ENCODE measurements around the gene SNX17. TPM values are rescaled to one million over a fixed set of nuclear protein-coding genes. Genes with fewer than 3 reads are reported as not detected.
A peak's percentile ranks its signal among the peaks of the same experiment; 100 is the strongest.

The SNX17 gene
- total and polyA plus RNA-seq, 2 donors (not counting 3 experiments of a cell fraction or from before 2014, with no cell fraction given), result 103 to 130 TPM

GRCh38 chr2:27376151-27376865 is 5.9 kb downstream of the SNX17 start:
- DNase-seq (ENCODE audit: low read depth, low spot score) (no peak), FAIRE-seq (no peak)
- Histone ChIP-seq H3K9me1 (replicated peaks; ENCODE audit: control insufficient read depth, extremely low read depth, insufficient read depth, low read length) (no peaks in the 10 kb centered on the region), H4K20me1 (replicated peaks; ENCODE audit: control insufficient read depth, extremely low read depth, insufficient read depth, low read length) (no peaks in the 10 kb centered on the region), H3K27ac (ENCODE audit: insufficient read depth, low read depth, low read length) (no peak overlapping the region), H3K9ac (replicated peaks; ENCODE audit: extremely low read depth, insufficient read depth, low read length) (no peak overlapping the region), H3K79me2 (ENCODE audit: control insufficient read depth, insufficient read depth, low read length) (peaks cover 34% of the 10 kb centered on the region), H3K4me3 (replicated peaks in 1 of 3; ENCODE audit: insufficient read depth in 1 of 3, low read depth in 1 of 3, low read length in 3 of 3) (no peak overlapping the region), H3K4me2 (ENCODE audit: insufficient read depth, low read length) (no peak overlapping the region), H3K27me3 (ENCODE audit: control insufficient read depth in 2 of 2, insufficient read depth in 2 of 2, low read length in 2 of 2) (no peaks in the 10 kb centered on the region), H3K4me1 (ENCODE audit: control insufficient read depth, extremely low read depth, insufficient read depth, low read length) (peaks cover 22% of the 10 kb centered on the region), H3K36me3 (ENCODE audit: control insufficient read depth in 2 of 2, extremely low read depth in 1 of 2, insufficient read depth in 2 of 2, low read length in 2 of 2) (peaks cover 21 to 45% of the 10 kb centered on the region in 2 experiments), H3K9me3 (replicated peaks; ENCODE audit: control insufficient read depth, insufficient read depth, low read length) (no peaks in the 10 kb centered on the region), H2AFZ (ENCODE audit: low read depth, low read length) (no peak overlapping the region)
- ChIA-PET CTCF (no interaction called here), POLR2A (no interaction called here)
- TF ChIP-seq POLR2A (IDR thresholded peaks at IDR 0.05; ENCODE audit: low read depth, low read length), result peak; percentile 18
- no peak for TF ChIP-seq GATA2 (IDR thresholded peaks at IDR 0.05; ENCODE audit: insufficient read depth, insufficient read length, low read depth, low read length)
- intact Hi-C loops (cut with micrococcal nuclease) (no loop called here), dilution Hi-C loops (cut with MboI; ENCODE audit: extremely low pct_ligation_motif_present, low sequenced_read_pairs) (no loop called here)
- BruUV-seq (replicated peaks), result TSS peak; percentile 0

DNA sequence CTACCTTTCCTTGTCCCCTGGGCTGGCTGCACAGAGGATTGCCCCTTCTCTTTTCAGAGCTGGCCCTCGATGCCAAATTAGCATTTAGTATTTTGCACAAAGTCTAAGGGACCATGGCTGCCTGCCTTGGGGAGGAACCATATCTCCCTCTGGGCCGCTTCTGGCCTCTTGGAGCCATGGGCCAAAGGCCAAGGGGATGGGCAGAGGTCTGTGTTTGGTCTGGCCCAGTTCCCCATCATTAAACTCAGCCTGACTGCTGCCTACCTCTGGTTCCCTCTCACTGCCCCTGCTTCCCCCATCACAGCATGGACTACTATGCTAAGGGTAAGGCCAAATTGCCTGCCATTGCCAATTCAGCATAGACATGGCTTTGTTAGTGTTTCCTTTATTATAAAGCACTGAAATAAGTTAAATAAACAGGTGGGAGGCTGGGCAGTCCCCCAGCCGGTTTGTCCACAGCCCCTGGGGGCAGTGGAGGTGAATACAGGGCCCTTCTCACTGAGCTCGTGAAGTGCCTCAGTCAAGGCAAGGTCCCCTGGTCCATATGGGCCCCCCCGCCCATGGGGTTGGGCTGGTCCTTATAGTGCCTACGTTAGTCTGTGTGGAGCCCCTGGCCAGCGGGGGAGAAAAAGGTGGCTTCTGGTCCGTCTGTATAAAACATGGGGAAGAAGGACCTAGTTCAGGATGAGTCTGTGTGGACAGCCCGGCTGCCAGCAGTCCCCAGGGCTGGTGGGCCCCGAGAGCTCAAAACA is 6.6 kb downstream of the SNX17 start:
- TF ChIP-seq GATA2 (IDR thresholded peaks at IDR 0.05; ENCODE audit: insufficient read depth, insufficient read length, low read depth, low read length) (no peak), EZH2 (IDR thresholded peaks at IDR 0.05; ENCODE audit: borderline replicate concordance, low read depth, low read length, severe bottlenecking) (no peak)
- FAIRE-seq, result no peak
- Histone ChIP-seq H2AFZ (ENCODE audit: low read depth, low read length) (no peak overlapping the region), H4K20me1 (replicated peaks; ENCODE audit: control insufficient read depth, extremely low read depth, insufficient read depth, low read length) (no peaks in the 10 kb centered on the region), H3K27ac (ENCODE audit: insufficient read depth, low read depth, low read length) (no peak overlapping the region), H3K4me2 (ENCODE audit: insufficient read depth, low read length) (no peak overlapping the region), H3K9me1 (replicated peaks; ENCODE audit: control insufficient read depth, extremely low read depth, insufficient read depth, low read length) (no peaks in the 10 kb centered on the region), H3K9me3 (replicated peaks; ENCODE audit: control insufficient read depth, insufficient read depth, low read length) (no peaks in the 10 kb centered on the region), H3K36me3 (ENCODE audit: control insufficient read depth in 2 of 2, extremely low read depth in 1 of 2, insufficient read depth in 2 of 2, low read length in 2 of 2) (peaks cover 21 to 49% of the 10 kb centered on the region in 2 experiments), H3K4me1 (ENCODE audit: control insufficient read depth, extremely low read depth, insufficient read depth, low read length) (peaks cover 17% of the 10 kb centered on the region), H3K4me3 (replicated peaks in 1 of 3; ENCODE audit: insufficient read depth in 1 of 3, low read depth in 1 of 3, low read length in 3 of 3) (no peak overlapping the region), H3K27me3 (ENCODE audit: control insufficient read depth in 2 of 2, insufficient read depth in 2 of 2, low read length in 2 of 2) (no peaks in the 10 kb centered on the region), H3K9ac (replicated peaks; ENCODE audit: extremely low read depth, insufficient read depth, low read length) (no peak overlapping the region), H3K79me2 (ENCODE audit: control insufficient read depth, insufficient read depth, low read length) (peaks cover 28% of the 10 kb centered on the region)
- intact Hi-C loops (cut with micrococcal nuclease), result no loop called here
- CTCF ChIA-PET, result no interaction called here
- POLR2A ChIA-PET, result no interaction called here
- dilution Hi-C loops (cut with MboI; ENCODE audit: extremely low pct_ligation_motif_present, low sequenced_read_pairs), result no loop called here
- no peak for DNase-seq (ENCODE audit: low read depth, low spot score)
- no TSS peak for BruUV-seq (replicated peaks)
